SK-N-SH (cell line): ENCODE results near the gene TOX2.

Experiments
- CTCF ChIP-seq: fragments of 200-600 bp; sonication (generic); IDR thresholded peaks from 2 replicates; pipeline ENCODE4 v1.6.1; 2017; ENCODE audit warnings: antibody characterized with exemption, mild to moderate bottlenecking, moderate library complexity
- EP300 ChIP-seq, 2 experiments: IDR thresholded peaks; 2 replicates each; pipeline versions ENCODE4 v1.4.0 to v1.6.1; 2012; ENCODE audit warnings: borderline replicate concordance in 1 of 2, low read depth in 1 of 2, low read length in 1 of 2
- EZH2phosphoT487 ChIP-seq: fragments of 200-600 bp; sonication (generic); IDR thresholded peaks from 2 replicates; pipeline ENCODE4 v1.6.1; 2017; ENCODE audit warnings: low read depth, mixed run types, mild to moderate bottlenecking, antibody characterized with exemption, moderate library complexity, borderline replicate concordance
- FOSL2 ChIP-seq: IDR thresholded peaks from 2 replicates; pipeline ENCODE4 v1.4.0; 2012; ENCODE audit warnings: low read depth, mild to moderate bottlenecking, moderate library complexity, borderline replicate concordance
- FOXM1 ChIP-seq: IDR thresholded peaks from 2 replicates; pipeline ENCODE4 v1.4.0; 2012; ENCODE audit warnings: low read depth, mild to moderate bottlenecking
- MAX ChIP-seq: IDR thresholded peaks from 2 replicates; pipeline ENCODE4 v1.4.0; 2012; ENCODE audit warnings: low read depth
- POLR2AphosphoS5 ChIP-seq: IDR thresholded peaks from 2 replicates; pipeline ENCODE4 v1.6.1; 2012; ENCODE audit warnings: low read depth, low read length
- RCOR1 ChIP-seq: fragments of 150-350 bp; IDR thresholded peaks from 2 replicates; pipeline ENCODE4 v1.6.1; 2017; ENCODE audit warnings: antibody characterized with exemption, low read length
- SMC3 ChIP-seq: IDR thresholded peaks from 2 replicates; pipeline ENCODE4 v1.6.1; 2012; ENCODE audit warnings: low read depth, low read length, improper control_type of control experiment
- TAF1 ChIP-seq: IDR thresholded peaks from 2 replicates; pipeline ENCODE4 v1.6.1; 2012; ENCODE audit warnings: low read depth, mild to moderate bottlenecking, low read length, moderate library complexity, borderline replicate concordance
- USF1 ChIP-seq: IDR thresholded peaks from 2 replicates; pipeline ENCODE4 v1.4.0; 2012; ENCODE audit warnings: low read depth, borderline replicate concordance
- USF2 ChIP-seq: fragments of 150-350 bp; IDR thresholded peaks from 2 replicates; pipeline ENCODE4 v1.6.1; 2017; ENCODE audit warnings: antibody characterized with exemption, low read length, low read depth, borderline replicate concordance
- YY1 ChIP-seq: IDR thresholded peaks from 2 replicates; pipeline ENCODE4 v1.4.0; 2012; ENCODE audit warnings: low read depth, mild to moderate bottlenecking
- TF ChIP-seq, protein P1 (sequence below): IDR thresholded peaks from 2 replicates; pipeline ENCODE4 v1.6.1; 2012; ENCODE audit warnings: mild to moderate bottlenecking, low read depth, low read length, moderate library complexity

GRCh38 chr20:43936104-43936770 is 21.6 kb downstream of the TOX2 start:
- no peak for TF ChIP-seq USF1
- TF ChIP-seq CTCF: no peak
- TF ChIP-seq FOXM1: no peak
- TF ChIP-seq, protein P1, sequence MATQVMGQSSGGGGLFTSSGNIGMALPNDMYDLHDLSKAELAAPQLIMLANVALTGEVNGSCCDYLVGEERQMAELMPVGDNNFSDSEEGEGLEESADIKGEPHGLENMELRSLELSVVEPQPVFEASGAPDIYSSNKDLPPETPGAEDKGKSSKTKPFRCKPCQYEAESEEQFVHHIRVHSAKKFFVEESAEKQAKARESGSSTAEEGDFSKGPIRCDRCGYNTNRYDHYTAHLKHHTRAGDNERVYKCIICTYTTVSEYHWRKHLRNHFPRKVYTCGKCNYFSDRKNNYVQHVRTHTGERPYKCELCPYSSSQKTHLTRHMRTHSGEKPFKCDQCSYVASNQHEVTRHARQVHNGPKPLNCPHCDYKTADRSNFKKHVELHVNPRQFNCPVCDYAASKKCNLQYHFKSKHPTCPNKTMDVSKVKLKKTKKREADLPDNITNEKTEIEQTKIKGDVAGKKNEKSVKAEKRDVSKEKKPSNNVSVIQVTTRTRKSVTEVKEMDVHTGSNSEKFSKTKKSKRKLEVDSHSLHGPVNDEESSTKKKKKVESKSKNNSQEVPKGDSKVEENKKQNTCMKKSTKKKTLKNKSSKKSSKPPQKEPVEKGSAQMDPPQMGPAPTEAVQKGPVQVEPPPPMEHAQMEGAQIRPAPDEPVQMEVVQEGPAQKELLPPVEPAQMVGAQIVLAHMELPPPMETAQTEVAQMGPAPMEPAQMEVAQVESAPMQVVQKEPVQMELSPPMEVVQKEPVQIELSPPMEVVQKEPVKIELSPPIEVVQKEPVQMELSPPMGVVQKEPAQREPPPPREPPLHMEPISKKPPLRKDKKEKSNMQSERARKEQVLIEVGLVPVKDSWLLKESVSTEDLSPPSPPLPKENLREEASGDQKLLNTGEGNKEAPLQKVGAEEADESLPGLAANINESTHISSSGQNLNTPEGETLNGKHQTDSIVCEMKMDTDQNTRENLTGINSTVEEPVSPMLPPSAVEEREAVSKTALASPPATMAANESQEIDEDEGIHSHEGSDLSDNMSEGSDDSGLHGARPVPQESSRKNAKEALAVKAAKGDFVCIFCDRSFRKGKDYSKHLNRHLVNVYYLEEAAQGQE: no peak
- no peak for TF ChIP-seq FOSL2
- no peak for TF ChIP-seq EZH2phosphoT487
- no peak for TF ChIP-seq RCOR1
- no peak for TF ChIP-seq YY1
- TF ChIP-seq EP300 (IDR thresholded peaks at IDR 0.05; ENCODE audit: borderline replicate concordance in 1 of 2, low read depth in 1 of 2, low read length in 1 of 2): no peak
- TF ChIP-seq TAF1: no peak
- no peak for TF ChIP-seq SMC3
- TF ChIP-seq POLR2AphosphoS5: no peak
- no peak for TF ChIP-seq MAX
- TF ChIP-seq USF2: no peak
